ENCODE results near the gene HADH.
"Not testable (repeated sequence)": the region's sequence is repeated elsewhere in the genome, so short reads cannot be mapped to it uniquely, and the experiment has no call there.

Gene HADH

DNA sequence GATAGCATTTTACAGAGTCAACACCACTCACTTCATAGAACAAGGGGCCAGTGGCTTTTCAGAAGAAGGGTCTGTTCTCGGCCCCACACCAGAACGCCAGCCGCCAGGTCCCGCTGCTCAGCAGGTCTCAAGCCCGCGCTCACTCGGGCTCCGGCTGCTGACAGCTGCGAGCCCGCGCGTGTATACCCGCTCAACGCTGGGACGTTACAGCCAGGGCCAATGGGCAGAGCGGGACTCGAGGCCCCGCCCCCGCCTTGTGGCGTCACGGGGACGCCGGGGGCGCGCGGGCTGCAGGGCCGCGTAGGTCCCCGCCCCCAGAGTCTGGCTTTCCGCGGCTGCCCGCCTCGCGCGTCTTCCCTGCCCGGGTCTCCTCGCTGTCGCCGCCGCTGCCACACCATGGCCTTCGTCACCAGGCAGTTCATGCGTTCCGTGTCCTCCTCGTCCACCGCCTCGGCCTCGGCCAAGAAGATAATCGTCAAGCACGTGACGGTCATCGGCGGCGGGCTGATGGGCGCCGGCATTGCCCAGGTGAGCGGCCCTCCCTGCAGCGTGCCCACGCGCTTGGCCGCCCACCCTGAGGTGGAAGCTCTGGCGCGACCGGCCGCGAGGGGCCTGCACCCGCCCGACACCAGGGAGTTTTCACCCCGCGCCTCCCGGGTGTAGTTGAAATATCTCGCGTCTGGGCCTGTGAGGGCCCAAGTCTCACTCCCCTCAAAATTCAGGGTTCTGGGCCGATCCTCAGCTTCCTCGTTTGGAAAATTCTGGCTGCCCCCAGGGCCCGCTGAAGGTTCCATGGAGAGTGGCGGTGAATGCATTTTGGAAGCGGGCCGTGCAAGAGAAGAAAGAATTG, at the start of gene HADH:
Gene HADH, plus strand, starts transcription at position 353 of the 850 bp plus-strand sequence. Its CDS starts 44 bp downstream, at position 397.
- peak; percentile 85 for DNase-seq

DNA sequence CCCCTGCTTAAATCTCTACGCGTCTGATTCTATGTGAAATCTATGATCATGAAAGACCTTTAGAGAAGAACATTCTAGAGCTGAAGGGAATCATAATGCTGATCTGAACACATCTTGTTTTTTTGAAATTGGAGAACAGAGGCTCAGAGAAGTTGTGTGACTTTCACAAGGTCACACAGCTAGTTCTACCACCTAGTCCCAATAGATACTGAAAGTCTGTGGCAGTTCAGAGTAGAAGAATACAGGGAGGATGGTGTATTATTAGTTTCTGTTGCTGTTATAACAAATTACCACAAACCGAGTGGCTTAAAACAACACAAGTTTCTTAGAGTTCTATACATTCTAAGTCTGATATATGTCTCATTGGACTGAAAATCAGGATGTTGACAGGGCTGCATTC, 43.9 kb upstream of the HADH start:
- no peak for DNase-seq

DNA sequence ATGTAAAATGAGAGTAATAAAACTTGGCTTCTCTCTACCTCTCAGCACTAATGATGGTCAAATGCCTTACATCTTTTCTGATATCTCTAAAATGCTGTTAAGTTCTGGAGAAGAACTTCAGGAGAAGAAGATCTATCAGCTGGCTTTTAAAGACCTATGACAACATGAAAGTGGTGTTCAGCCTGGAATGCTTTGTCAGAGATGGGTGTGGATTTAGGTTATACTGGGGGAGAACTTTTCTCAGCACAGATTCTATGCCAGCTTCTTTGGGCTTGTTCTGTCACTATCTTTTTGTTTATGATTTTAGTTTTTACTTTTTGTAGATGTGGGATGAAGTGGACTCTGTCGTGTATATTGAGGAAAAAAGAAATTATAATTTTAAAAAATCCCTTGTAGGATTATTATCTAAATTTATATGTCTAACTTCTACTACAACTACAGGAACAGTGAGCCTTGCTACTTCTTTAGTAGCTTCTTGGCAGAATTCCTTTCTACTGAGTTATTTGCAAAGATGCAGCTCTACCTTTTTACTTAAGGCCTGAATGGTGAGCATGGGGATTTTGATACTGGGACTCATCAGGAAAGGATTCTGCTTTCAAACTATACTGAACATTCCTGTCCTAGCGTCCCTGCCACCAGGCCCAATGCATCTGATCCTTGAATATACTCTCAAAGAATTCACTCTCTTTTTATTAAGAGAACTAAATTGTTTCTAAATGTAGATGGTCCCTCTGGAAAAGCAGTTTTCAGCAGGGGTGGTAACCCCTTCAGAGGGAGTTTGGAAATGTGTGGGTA, 38.7 kb upstream of the HADH start:
- no peak for DNase-seq

DNA sequence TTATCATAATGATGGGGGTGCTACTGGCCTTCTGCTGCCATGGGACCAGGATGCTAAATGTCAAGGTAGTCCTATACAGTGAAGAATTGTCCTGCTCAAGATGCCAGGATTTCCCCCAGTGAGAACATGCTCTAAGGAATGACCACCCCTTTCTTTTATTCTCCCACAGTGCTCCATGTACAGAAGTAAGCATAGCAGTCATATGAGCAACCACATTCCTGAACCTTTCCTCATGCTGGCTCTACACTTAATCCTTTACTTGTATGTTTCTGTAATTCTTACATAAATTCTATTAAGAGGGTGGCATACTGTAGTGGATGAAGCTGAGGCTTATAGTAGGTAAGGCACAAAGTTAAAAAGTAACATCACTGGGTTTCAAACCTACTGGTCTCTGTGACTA, 38.1 kb upstream of the HADH start:
- no peak for DNase-seq

DNA sequence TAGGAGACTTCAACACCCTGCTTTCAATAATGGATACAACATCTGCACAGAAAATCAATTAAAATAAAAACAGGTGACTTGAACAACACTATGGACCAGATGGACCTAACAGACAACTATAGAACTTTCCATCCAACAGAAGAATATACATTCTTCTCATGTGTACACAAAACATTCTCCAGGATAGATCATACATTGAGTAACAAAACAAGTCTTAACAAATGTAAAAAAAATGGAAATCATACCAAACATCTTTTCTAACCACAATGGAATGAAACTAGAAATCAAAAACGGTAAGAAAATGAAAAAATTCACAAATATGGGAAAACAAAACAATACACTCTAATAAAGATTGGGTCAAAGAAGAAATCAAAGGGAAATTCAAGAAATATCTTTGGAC, 33.7 kb upstream of the HADH start:
- DNase-seq: no peak

DNA sequence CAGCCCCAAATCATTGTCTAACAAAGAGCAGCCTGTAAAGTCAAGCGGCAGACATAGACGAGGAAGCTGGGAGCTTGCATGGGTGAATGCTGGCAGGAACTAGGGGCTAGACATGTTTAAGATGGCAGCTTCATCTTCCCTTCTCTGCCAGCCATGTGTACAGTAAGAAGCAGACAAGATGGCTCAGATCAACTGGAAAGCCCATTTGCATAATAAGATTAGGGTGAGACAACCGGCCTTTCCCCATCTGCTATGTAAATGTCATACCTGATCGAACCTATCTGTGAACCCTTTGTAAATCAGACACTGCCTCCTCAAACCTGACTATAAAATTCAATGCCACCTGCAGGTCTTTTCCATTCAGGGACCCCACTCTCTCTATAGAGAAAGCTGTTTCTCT, 22.8 kb upstream of the HADH start:
- no peak for DNase-seq

DNA sequence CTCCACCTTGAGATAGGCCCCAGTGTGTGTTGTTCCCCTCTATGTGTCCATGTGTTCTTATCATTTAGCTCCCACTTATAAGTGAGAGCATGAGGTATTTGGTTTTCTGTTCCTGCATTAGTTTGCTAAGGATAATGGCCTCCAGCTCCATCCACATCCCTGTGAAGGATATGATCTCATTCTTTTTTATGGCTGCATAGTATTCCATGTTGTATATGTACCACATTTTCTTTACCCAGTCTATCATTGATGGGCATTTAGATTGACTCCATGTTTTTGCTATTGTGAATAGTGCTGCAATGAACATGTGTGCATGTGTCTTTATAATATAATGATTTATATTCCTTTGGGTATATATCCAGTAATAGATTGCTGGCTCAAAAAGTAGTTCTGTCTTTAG, 22.2 kb upstream of the HADH start:
- DNase-seq: not testable (repeated sequence)

DNA sequence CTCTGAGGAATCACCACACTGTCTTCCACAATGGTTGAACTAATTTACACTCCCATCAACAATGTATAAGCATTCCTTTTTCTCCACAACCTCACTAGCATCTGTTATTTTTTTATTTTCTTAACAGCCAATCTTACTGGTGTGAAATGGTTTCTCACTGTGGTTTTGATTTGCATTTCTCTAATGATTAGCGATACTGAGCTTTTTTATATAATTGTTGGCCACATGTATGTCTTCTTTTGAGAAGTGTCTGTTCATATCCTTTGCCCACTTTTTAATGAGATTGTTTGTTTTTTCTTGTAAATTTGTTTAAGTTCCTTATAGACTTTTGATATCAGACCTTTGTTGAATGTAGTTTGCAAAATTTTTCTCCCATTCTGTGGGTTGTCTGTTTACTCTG, 21.8 kb upstream of the HADH start:
- DNase-seq: not testable (repeated sequence)

DNA sequence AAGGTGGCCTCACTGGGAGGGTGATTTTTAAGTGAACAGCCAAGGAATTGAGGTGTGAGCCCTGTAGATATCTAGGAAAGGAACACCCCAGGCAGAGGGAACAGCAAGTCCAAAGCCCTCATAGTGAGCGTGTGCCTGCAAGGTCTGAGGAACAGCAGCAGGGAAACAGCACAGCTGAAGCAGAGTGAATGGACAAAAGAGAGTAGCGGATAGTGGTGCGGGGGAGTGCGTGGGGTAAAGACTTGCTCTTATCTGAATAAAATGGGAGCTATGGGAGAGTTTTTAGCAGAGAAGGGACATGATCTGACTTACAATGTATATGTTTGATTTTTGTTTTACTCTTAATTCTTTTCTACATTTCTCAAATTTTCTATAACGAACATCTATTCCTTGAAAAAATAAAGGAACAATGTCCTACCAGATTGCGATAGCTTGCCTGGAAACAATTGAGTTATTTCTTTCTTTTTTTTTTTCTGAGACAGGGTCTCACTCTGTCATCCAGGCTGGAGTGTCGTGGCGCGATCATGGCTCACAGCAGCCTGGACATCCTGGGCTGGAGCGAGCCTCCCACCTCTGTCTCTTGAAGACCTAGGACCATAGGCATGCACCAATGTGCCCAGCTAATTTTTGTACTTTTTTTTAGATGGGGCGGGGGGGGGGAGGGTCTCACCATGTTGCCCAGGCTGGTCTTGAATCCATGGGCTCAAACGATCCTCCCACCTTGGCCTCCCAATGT, 19.5 kb upstream of the HADH start:
- DNase-seq: no peak

DNA sequence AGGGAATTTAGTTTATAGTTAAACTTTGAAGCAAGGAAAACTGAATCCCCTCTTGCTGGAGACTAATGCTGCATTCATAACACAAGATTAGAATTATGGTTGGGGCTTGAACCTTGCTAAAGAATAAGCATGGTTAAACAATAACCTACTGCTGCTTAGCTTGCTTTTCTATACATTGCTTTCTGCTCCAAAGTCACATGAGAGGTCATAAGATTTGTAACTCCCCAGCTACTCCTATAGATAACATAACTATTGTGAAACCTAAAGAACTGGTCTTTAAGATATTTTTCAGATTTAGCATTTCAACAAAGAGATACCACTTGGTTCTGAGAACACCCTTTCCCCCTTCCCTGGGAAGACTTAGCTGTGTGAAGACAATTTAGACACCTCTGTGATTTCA, 17.1 kb upstream of the HADH start:
- DNase-seq: no peak

DNA sequence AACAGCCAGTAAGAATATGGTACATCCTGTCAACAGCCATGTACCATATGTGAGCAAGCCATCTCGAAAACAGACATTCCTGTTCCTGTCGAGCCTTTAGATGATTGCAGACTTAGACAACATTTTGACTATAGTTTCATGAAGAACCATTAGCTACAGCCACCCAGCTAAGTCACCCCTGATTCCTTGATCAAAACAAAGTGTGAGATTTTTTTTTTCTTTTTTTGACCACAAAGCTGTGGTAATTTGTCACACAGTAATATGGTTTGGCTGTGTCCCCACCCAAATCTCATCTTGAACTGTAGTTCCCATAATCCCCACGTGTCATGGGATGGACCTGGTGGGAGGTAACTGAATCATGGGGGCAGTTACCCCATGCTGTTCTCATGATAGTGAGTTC, 15.2 kb upstream of the HADH start:
- no peak for DNase-seq

DNA sequence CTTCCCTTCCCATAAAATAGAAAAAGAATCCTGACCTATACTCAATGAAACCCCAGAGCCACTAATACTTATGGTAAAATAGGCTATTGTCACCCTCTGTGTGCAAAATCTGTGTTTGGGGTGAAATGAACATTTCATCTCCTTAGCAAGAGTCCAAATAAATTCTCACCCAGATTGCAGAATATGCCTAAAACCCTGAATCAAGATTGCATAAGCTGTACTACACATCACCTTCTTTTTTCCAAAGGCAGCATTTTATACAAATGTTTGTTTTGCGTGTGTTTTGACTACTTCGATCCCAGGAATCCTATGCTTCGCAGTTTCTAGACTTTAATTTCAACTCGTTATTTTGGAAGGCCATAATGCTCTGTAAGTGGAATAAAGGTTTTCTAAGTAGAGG, 12.2 kb upstream of the HADH start:
- DNase-seq: no peak

DNA sequence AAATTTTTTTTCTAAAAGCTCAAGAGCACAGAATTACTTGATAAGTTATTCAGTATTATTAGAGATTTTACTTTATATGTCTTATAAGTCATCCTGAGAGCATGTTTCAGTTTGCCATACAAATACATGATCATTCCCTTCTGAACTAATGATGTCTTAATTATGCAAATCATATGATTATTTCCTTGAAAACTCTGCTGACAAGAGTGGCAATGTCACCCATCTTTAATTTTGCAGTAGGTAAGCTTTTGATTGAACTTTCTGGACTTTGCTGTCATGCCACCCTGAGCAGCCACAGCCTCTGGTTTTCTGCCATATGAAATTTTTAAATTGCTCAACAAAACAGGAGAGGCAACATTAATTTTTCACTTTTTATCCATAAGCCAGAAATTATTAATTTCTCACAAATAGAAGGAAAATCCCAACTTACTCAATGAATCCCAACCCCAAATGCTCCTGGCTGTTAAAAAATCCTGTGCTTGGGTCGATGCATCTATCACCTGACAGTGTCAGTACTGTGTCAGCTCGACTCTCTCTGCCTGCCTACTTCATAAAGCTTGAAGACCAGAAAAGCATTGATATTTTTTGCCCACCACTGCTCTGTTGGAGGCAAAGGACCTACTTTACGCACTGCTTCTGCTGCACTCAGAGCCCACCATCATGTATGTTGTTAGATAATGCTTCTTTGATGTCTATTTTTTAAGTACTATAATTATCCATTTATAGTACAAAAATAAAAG, 11.6 kb upstream of the HADH start:
- DNase-seq: no peak

DNA sequence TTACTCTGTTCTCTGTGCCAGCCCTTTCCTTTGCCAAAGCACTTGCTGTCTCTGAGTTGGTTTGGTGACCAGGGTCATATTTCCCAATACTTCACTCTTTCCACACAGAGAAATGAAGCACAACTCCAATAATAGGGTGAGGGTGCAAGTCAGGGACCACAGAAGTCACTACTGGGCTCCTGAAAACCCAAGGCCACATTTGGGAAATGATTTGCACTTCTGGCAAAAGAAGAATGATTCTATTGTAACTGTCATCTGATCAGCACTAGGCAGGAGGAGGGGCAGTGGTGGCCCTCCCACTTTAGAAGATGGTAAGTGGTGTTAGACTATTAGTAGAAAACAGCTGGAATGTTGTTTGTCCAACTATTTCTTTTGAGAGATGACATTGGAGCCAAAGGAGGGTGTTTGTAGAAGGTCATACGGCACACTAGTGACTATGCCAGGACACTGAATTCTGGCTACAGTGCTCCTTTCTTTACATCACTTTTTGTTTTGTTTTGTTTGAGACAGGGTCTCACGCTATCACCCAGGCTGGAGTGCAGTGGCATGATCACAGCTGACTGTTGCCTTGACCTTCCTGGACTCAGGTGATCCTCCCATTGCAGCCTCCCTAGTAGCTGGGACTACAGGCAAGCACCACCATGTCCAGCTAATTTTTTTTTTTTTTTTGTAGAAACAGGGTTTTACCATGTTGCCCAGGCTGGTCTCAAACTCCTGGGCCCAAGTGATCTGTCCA, 10.8 kb upstream of the HADH start:
- no peak for DNase-seq

DNA sequence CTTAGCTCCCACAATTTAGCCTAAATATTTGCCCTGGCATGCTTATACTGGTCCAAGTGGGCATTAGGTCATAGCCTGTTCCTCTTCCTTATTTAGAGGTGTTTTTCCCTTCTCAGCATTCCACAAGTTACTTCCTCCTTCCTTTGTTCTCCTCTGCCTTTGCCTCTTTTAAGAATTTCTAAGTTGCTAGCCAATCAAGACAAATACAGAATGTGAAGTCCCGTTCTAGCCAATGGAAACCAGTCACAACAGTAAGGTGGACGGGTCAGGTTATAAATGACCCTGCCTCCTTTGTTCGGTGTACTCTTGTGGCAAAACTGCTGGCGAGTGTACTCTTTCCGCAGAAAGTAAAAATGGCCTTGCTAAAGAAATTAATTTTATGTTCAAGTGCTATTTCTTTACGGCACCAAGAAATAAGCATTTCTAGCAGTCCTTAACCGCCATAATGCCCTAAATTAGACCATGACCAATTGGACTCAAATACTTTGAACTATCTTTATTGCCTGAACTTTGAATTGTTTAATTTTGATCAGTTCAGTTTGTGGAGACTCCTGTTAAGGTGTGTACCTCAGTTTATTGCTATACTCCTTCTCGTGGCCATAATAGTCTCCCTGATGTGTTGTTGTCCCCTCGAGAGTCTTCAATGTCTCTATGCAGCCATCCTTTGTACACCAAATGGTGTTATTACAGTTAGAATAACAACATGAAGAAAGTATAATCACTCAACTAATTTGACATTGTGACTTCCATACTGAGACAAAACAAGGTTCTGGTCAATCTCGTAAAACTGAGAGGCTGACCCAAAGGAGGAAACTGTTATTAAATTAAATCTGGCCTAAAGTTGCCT, 1.6 kb upstream of the HADH start:
- DNase-seq: no peak

DNA sequence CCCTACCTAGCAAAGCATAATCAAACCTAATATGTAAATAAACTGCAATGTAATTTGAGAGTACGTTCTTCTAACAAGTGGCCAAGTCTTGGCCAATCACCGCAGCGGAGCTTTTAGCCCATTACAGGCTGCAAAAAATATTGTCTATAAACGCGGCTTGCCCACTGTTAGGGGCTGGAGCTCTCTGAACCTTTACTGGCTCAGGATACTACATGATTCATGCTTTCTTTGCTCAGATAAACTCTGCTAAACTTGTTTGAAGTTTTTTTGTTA, 990 bp upstream of the HADH start:
- peak; percentile 27 for DNase-seq

DNA sequence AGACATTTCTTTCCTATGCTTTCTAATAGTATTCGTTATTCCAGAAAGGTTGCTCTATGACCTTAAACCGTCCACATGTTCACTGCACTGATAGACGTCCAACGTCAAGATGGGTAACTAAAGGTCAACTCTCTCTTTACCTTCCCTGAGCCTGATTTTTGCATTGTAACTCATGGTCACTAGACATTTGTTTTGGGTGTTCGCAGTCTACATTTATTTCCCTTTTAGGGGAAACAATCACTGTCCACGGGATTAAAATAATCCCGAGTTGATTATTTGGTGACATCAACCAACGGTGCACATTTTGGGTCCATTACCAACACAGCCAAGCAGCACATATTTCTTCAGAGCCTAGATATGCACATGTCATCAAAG, 540 bp upstream of the HADH start:
- no peak for DNase-seq

DNA sequence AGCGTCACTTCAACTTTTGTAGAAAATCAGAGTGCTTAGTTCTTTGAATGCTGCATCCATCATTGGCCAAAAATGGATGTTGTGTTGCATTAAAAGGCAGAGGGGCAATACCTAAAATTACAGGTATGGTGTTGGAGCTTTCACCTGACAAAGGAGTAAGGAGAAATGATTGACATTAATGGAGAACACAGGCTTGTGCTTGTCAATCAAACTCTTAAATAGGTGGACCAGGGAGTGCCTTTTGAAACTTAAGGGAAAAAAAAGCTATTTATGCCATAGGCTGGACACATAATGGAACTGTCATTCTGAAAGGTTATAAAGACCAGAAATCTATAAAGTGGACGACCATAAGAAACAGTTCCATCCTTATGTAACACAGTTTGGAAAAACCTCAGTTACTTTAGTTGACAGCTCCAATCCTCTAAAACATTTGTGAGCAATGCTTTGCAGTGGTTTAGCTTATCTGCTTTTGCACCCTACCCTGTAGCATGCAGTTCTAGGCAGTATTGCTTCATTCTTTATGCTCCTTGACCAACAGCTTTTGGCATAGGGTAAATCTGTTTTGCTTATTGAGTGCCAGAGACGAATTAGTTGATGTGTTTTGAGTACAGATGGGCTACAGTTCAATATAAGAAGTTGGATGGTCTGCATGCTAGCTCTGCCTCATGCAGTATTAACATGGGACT, 2.4 kb downstream of the HADH start:
- no peak for DNase-seq

DNA sequence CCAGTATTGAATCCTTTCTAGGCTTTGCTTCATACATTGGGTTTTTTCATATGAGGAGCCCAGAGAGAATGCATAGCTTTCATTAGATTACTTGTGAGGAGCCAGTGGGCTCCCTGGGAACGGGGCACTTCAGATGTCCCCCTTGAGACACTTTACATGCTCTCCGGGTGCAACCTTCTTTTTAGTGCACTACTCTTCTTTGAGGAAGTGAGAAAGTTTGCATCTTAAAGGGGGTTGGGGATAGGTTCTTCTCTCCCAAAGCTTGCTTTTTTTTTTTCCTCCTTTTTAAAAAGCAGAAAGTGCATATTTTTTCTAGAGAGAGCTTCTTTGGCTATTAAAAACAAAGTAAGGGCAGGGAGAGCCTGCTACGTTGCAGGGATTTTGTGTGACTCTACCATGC, 4.3 kb downstream of the HADH start:
- no peak for DNase-seq

DNA sequence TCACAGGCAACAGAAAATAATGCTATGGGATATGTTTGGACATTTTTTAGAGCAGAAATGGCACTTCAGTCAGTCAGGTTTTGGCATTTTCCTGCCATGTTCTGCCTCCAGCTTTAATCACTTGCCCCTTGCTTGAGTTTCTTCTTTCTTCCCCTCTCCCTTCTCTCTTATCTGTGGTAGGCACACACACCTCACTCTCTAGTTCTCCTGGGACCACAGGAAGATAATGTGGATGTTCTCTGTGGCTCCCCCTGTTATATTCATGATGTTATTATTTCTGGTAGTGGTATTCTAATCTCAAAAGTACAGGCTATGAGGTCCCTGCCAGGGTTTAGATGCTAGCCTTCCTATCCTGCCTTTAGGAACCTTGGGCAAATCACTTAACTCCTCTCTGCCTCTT, 5.2 kb downstream of the HADH start:
- no peak for DNase-seq

All from NCI-H2029 (cell line).